ENCODE data around the gene PCGF6.

The PCGF6 gene

GRCh38 chr10:103333934-103334520 is 16.9 kb downstream of the PCGF6 start:
- peak; percentile 34 for DNase-seq (ENCODE audit: low read depth)
- no peak overlapping the region for H3K4me3 ChIP-seq (ENCODE audit: low read depth, low read length)
- TF ChIP-seq CTCF (IDR thresholded peaks at IDR 0.05; ENCODE audit: low read depth, low read length): peak; percentile 33
- no peak for TF ChIP-seq MAX (IDR thresholded peaks at IDR 0.05; ENCODE audit: low read depth, low read length)

- H3K4me3 ChIP-seq (ENCODE audit: low read depth, low read length): no peak overlapping the region
- TF ChIP-seq MAX (IDR thresholded peaks at IDR 0.05; ENCODE audit: low read depth, low read length): no peak
- no peak for TF ChIP-seq CTCF (IDR thresholded peaks at IDR 0.05; ENCODE audit: low read depth, low read length)
- TF ChIP-seq POLR2A (IDR thresholded peaks at IDR 0.05; ENCODE audit: extremely low read depth, insufficient read length): no peak
- no peak for TF ChIP-seq MYC (IDR thresholded peaks at IDR 0.05; ENCODE audit: low read depth, low read length)
- no peak for DNase-seq (ENCODE audit: low read depth)
Measured at GRCh38 chr10:103327906-103328305, 23.0 kb downstream of the PCGF6 start.

GRCh38 chr10:103316087-103316486 is 34.9 kb downstream of the PCGF6 start:
- no peak for DNase-seq (ENCODE audit: low read depth)
- no peak overlapping the region for H3K4me3 ChIP-seq (ENCODE audit: low read depth, low read length)
- TF ChIP-seq POLR2A (IDR thresholded peaks at IDR 0.05; ENCODE audit: extremely low read depth, insufficient read length) (no peak), CTCF (IDR thresholded peaks at IDR 0.05; ENCODE audit: low read depth, low read length) (no peak), MAX (IDR thresholded peaks at IDR 0.05; ENCODE audit: low read depth, low read length) (no peak), MYC (IDR thresholded peaks at IDR 0.05; ENCODE audit: low read depth, low read length) (no peak)

GRCh38 chr10:103310197-103310596 is 40.7 kb downstream of the PCGF6 start:
- no peak overlapping the region for H3K4me3 ChIP-seq (ENCODE audit: low read depth, low read length)
- DNase-seq (ENCODE audit: low read depth): no peak
- TF ChIP-seq POLR2A (IDR thresholded peaks at IDR 0.05; ENCODE audit: extremely low read depth, insufficient read length) (no peak), MAX (IDR thresholded peaks at IDR 0.05; ENCODE audit: low read depth, low read length) (no peak), MYC (IDR thresholded peaks at IDR 0.05; ENCODE audit: low read depth, low read length) (no peak), CTCF (IDR thresholded peaks at IDR 0.05; ENCODE audit: low read depth, low read length) (no peak)

GRCh38 chr10:103307594-103307993 is 43.3 kb downstream of the PCGF6 start:
- no peak overlapping the region for H3K4me3 ChIP-seq (ENCODE audit: low read depth, low read length)
- DNase-seq (ENCODE audit: low read depth): no peak
- TF ChIP-seq MYC (IDR thresholded peaks at IDR 0.05; ENCODE audit: low read depth, low read length) (no peak), POLR2A (IDR thresholded peaks at IDR 0.05; ENCODE audit: extremely low read depth, insufficient read length) (no peak), MAX (IDR thresholded peaks at IDR 0.05; ENCODE audit: low read depth, low read length) (no peak), CTCF (IDR thresholded peaks at IDR 0.05; ENCODE audit: low read depth, low read length) (no peak)
